HepG2 (cell line): ENCODE data around the gene CHRNB1. TPM values are rescaled to one million over a fixed set of nuclear protein-coding genes. Genes with fewer than 3 reads are reported as not detected.

Experiments
- CHCHD3 ChIP-seq: sonication (generic); formaldehyde crosslinking; IDR thresholded peaks from 2 replicates; pipeline ENCODE4 v1.8.0; 2022; ENCODE audit warnings: mild to moderate bottlenecking, missing genetic modification reagents, moderate library complexity
- E2F1 ChIP-seq: sonication (generic); formaldehyde crosslinking; IDR thresholded peaks from 2 replicates; pipeline ENCODE4 v1.5.0; 2020; ENCODE audit warnings: missing genetic modification reagents
- EHMT2 ChIP-seq: fragments of 200-600 bp; sonication (generic); IDR thresholded peaks from 2 replicates; pipeline ENCODE4 v1.7.0; 2017; ENCODE audit warnings: antibody characterized with exemption, low read depth, low read length, borderline replicate concordance
- ELF4 ChIP-seq: sonication (generic); formaldehyde crosslinking; IDR thresholded peaks from 2 replicates; pipeline ENCODE4 v1.5.0; 2020; ENCODE audit warnings: missing genetic modification reagents, mild to moderate bottlenecking, moderate library complexity, borderline replicate concordance
- HDAC1 ChIP-seq: sonication (generic); formaldehyde crosslinking; IDR thresholded peaks from 2 replicates; pipeline ENCODE4 v1.5.1; 2020; ENCODE audit warnings: mild to moderate bottlenecking, missing genetic modification reagents
- HDAC6 ChIP-seq: fragments of 200-600 bp; sonication (generic); IDR thresholded peaks from 2 replicates; pipeline ENCODE4 v1.7.0; 2017; ENCODE audit warnings: mild to moderate bottlenecking, antibody characterized with exemption, low read length, low read depth
- HNRNPLL ChIP-seq: fragments of 200-400 bp; formaldehyde crosslinking; IDR thresholded peaks from 2 replicates; pipeline ENCODE4 v1.6.1; 2017; ENCODE audit warnings: mild to moderate bottlenecking, low read depth, low read length; ENCODE audit not compliant: poor library complexity, severe bottlenecking
- HOXA9 ChIP-seq: sonication (generic); formaldehyde crosslinking; IDR thresholded peaks from 2 replicates; pipeline ENCODE4 v1.8.1; 2022; ENCODE audit warnings: missing genetic modification reagents, mild to moderate bottlenecking, moderate library complexity, borderline replicate concordance
- KLF11 ChIP-seq: IDR thresholded peaks from 2 replicates; pipeline ENCODE4 v1.6.1; 2016; ENCODE audit warnings: missing compliant biosample characterization
- LCORL ChIP-seq, 2 experiments: fragments of 450-650 bp in 1 of 2; sonication (generic) in 1 of 2; formaldehyde crosslinking in 1 of 2; IDR thresholded peaks; 2 replicates each; pipeline versions ENCODE4 v1.5.0 to v1.6.1; 2017 to 2020; ENCODE audit warnings: antibody characterized with exemption in 1 of 2, missing genetic modification reagents in 1 of 2
- MTA3 ChIP-seq: sonication (generic); formaldehyde crosslinking; IDR thresholded peaks from 2 replicates; pipeline ENCODE4 v1.4.0; 2020; ENCODE audit warnings: missing genetic modification reagents
- MYNN ChIP-seq: sonication (generic); formaldehyde crosslinking; IDR thresholded peaks from 2 replicates; pipeline ENCODE4 v1.4.0; 2020; ENCODE audit warnings: mild to moderate bottlenecking, low read depth, missing genetic modification reagents
- NCOR1 ChIP-seq: fragments of 200-600 bp; sonication (generic); IDR thresholded peaks from 2 replicates; pipeline ENCODE4 v1.7.0; 2017; ENCODE audit warnings: antibody characterized with exemption, low read length, borderline replicate concordance
- NR2C2 ChIP-seq: sonication (generic); formaldehyde crosslinking; IDR thresholded peaks from 2 replicates; pipeline ENCODE4 v1.4.0; 2020; ENCODE audit warnings: missing genetic modification reagents, mild to moderate bottlenecking, moderate library complexity, borderline replicate concordance
- NR3C1 ChIP-seq: sonication (generic); formaldehyde crosslinking; IDR thresholded peaks from 2 replicates; pipeline ENCODE4 v1.4.0; 2020; ENCODE audit warnings: missing genetic modification reagents
- SAFB2 ChIP-seq: sonication (generic); formaldehyde crosslinking; IDR thresholded peaks from 2 replicates; pipeline ENCODE4 v1.5.1; 2020; ENCODE audit warnings: missing genetic modification reagents, low read depth, mild to moderate bottlenecking, borderline replicate concordance
- SIX1 ChIP-seq: sonication (generic); formaldehyde crosslinking; IDR thresholded peaks from 2 replicates; pipeline ENCODE4 v1.4.0; 2020; ENCODE audit warnings: missing genetic modification reagents, borderline replicate concordance
- SNAI1 ChIP-seq: sonication (generic); formaldehyde crosslinking; IDR thresholded peaks from 2 replicates; pipeline ENCODE4 v1.5.0; 2020; ENCODE audit warnings: mild to moderate bottlenecking, missing genetic modification reagents, borderline replicate concordance
- SP1 ChIP-seq, 2 experiments: fragments of 450-650 bp in 1 of 2; sonication (generic) in 1 of 2; formaldehyde crosslinking in 1 of 2; IDR thresholded peaks; 2 replicates each; pipeline versions ENCODE4 v1.4.0 to v1.6.1; 2016 to 2020; ENCODE audit warnings: missing genetic modification reagents in 1 of 2
- SRF ChIP-seq: IDR thresholded peaks from 2 replicates; pipeline ENCODE4 v1.6.1; 2011; ENCODE audit warnings: mild to moderate bottlenecking, low read depth, low read length, moderate library complexity
- ZNF230 ChIP-seq: sonication (generic); formaldehyde crosslinking; IDR thresholded peaks from 2 replicates; pipeline ENCODE4 v1.4.0; 2020; ENCODE audit warnings: mild to moderate bottlenecking, missing genetic modification reagents
- ZNF3 ChIP-seq: IDR thresholded peaks from 2 replicates; pipeline ENCODE4 v1.7.0; 2017; ENCODE audit warnings: inconsistent platforms
- ZNF543 ChIP-seq: sonication (generic); formaldehyde crosslinking; IDR thresholded peaks from 2 replicates; pipeline ENCODE4 v1.4.0; 2020; ENCODE audit warnings: mild to moderate bottlenecking, missing genetic modification reagents
- ZNF549 ChIP-seq: sonication (generic); formaldehyde crosslinking; IDR thresholded peaks from 2 replicates; pipeline ENCODE4 v1.5.0; 2020; ENCODE audit warnings: missing genetic modification reagents
- ZNF589 ChIP-seq: sonication (generic); formaldehyde crosslinking; conservative IDR thresholded peaks from 2 replicates; pipeline ENCODE4 v1.8.0; 2022; ENCODE audit warnings: mild to moderate bottlenecking, moderate library complexity, missing genetic modification reagents
- ZNF766 ChIP-seq: sonication (generic); formaldehyde crosslinking; IDR thresholded peaks from 2 replicates; pipeline ENCODE4 v1.5.0; 2020; ENCODE audit warnings: missing genetic modification reagents, borderline replicate concordance
- polyA plus RNA-seq, 8 experiments: library from polyadenylated mRNA; depleted of rRNA in 3 of 8; stranded (reverse) in 7 of 8; unstranded in 1 of 8; fragments of >200 nt; fragmentation: Illumina TruSeq in 4 of 8; extraction: Trizol in 4 of 8; gene quantifications; 2 replicates each; pipeline versions ENCODE4 v1.2.1 to v1.2.3, GENCODE V29; 2011 to 2016; ENCODE audit warnings: low read depth in 4 of 8, missing spikeins in 1 of 8, mixed read lengths in 1 of 8; ENCODE audit not compliant: insufficient read depth in 1 of 8
- total RNA-seq, 5 experiments: library from RNA; depleted of rRNA; stranded (reverse); fragments of >200 nt; fragmentation: Illumina TruSeq; extraction: Trizol; gene quantifications; 2 replicates each; pipeline ENCODE4 v1.2.3, GENCODE V29; 2016; ENCODE audit warnings: low read depth in 1 of 5
- TF ChIP-seq, protein P1 (sequence below): sonication (generic); formaldehyde crosslinking; IDR thresholded peaks from 2 replicates; pipeline ENCODE4 v1.4.0; 2020; ENCODE audit warnings: missing genetic modification reagents
- TF ChIP-seq, protein P2 (sequence below): sonication (generic); formaldehyde crosslinking; IDR thresholded peaks from 2 replicates; pipeline ENCODE4 v1.9.0; 2021; ENCODE audit warnings: missing genetic modification reagents, borderline replicate concordance

CHRNB1 gene
- total and polyA plus RNA-seq, 2 of the 13 experiments (the other 11 are each of a cell fraction or from before 2014, with no cell fraction given) = 5.4 to 33.7 TPM

- TF ChIP-seq MYNN (CRISPR knock-in tag) = no peak
- TF ChIP-seq ZNF766 (CRISPR knock-in tag) = no peak
- no peak for TF ChIP-seq SAFB2 (CRISPR knock-in tag)
- peak; percentile 54; the same call in 1 of the 2 replicates for TF ChIP-seq ZNF543 (CRISPR knock-in tag)
- no peak for TF ChIP-seq ELF4
- no peak for TF ChIP-seq SIX1 (CRISPR knock-in tag)
- no peak for TF ChIP-seq HDAC6
- TF ChIP-seq SP1 (IDR thresholded peaks at IDR 0.05) = no peak
- TF ChIP-seq SP1 (CRISPR knock-in tag; IDR thresholded peaks at IDR 0.05) = peak; percentile 36; the same call in 1 of the 2 replicates
- no peak for TF ChIP-seq ZNF549 (CRISPR knock-in tag)
- no peak for TF ChIP-seq SNAI1 (CRISPR knock-in tag)
- TF ChIP-seq, protein P1, sequence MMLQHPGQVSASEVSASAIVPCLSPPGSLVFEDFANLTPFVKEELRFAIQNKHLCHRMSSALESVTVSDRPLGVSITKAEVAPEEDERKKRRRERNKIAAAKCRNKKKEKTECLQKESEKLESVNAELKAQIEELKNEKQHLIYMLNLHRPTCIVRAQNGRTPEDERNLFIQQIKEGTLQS (CRISPR knock-in tag) = no peak
- no peak for TF ChIP-seq NCOR1
- TF ChIP-seq, protein P2, sequence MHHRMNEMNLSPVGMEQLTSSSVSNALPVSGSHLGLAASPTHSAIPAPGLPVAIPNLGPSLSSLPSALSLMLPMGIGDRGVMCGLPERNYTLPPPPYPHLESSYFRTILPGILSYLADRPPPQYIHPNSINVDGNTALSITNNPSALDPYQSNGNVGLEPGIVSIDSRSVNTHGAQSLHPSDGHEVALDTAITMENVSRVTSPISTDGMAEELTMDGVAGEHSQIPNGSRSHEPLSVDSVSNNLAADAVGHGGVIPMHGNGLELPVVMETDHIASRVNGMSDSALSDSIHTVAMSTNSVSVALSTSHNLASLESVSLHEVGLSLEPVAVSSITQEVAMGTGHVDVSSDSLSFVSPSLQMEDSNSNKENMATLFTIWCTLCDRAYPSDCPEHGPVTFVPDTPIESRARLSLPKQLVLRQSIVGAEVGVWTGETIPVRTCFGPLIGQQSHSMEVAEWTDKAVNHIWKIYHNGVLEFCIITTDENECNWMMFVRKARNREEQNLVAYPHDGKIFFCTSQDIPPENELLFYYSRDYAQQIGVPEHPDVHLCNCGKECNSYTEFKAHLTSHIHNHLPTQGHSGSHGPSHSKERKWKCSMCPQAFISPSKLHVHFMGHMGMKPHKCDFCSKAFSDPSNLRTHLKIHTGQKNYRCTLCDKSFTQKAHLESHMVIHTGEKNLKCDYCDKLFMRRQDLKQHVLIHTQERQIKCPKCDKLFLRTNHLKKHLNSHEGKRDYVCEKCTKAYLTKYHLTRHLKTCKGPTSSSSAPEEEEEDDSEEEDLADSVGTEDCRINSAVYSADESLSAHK (CRISPR knock-in tag) = no peak
- TF ChIP-seq HNRNPLL = no peak
- no peak for TF ChIP-seq SRF
- TF ChIP-seq KLF11 (CRISPR knock-in tag) = no peak
- no peak for TF ChIP-seq ZNF589
- peak; percentile 29; the same call in 1 of the 2 replicates for TF ChIP-seq NR2C2 (CRISPR knock-in tag)
- no peak for TF ChIP-seq ZNF3 (CRISPR knock-in tag)
- TF ChIP-seq MTA3 (CRISPR knock-in tag) = no peak
- no peak for TF ChIP-seq ZNF230 (CRISPR knock-in tag)
- TF ChIP-seq EHMT2 = no peak
- TF ChIP-seq HDAC1 (CRISPR knock-in tag) = no peak
- no peak for TF ChIP-seq LCORL (IDR thresholded peaks at IDR 0.05)
- TF ChIP-seq LCORL (CRISPR knock-in tag; IDR thresholded peaks at IDR 0.05) = peak; percentile 35; the same call in 1 of the 2 replicates
- no peak for TF ChIP-seq CHCHD3
- TF ChIP-seq NR3C1 (CRISPR knock-in tag) = no peak
- TF ChIP-seq HOXA9 = no peak
- no peak for TF ChIP-seq E2F1 (CRISPR knock-in tag)
These were observed 41.7 kb upstream of the CHRNB1 start (continued) for GRCh38 chr17:7403043-7403726.
